A673 (cell line): ENCODE results near the gene ZIC5. TPM values are rescaled to one million over a fixed set of nuclear protein-coding genes. Genes with fewer than 3 reads are reported as not detected.

Experiments used
- BruUV-seq: library from RNA; stranded (reverse); fragments of 400-500 nt; replicated peaks from 2 replicates; lab custom pipeline; 2021; lab: Mats Ljungman, UMichigan
- CTCF ChIA-PET: fragments of 300-600 bp; sonication (Branson Sonifier 250); formaldehyde crosslinking; loops from one replicate; lab custom pipeline; 2022; ENCODE audit warnings: antibody characterized with exemption; lab: Charles Lee
- POLR2A ChIA-PET: fragments of 300-600 bp; sonication (Branson Sonifier 250); formaldehyde crosslinking; loops from one replicate; lab custom pipeline; 2022; ENCODE audit warnings: antibody characterized with exemption; ENCODE audit not compliant: low non-redundant PET; lab: Charles Lee
- DNase-seq: peaks from one replicate; pipeline ENCODE4 v3.0.0-alpha.2; 2015; ENCODE audit warnings: low spot score
- H3K27ac ChIP-seq: fragments of 200-600 bp; sonication (generic); 2 replicates; pipeline ENCODE4 v1.5.1; 2016; ENCODE audit warnings: mixed run types, low read depth, mild to moderate bottlenecking, mixed read lengths, antibody characterized with exemption, low read length; ENCODE audit not compliant: poor library complexity, severe bottlenecking
- H3K27me3 ChIP-seq: fragments of 200-600 bp; sonication (generic); replicated peaks from 2 replicates; pipeline ENCODE4 v1.6.1; 2017; ENCODE audit warnings: mixed run types, low read depth, mild to moderate bottlenecking, mixed read lengths, antibody characterized with exemption, low read length; ENCODE audit not compliant: insufficient read depth, poor library complexity
- H3K36me3 ChIP-seq: fragments of 200-600 bp; sonication (generic); 2 replicates; pipeline ENCODE4 v1.6.1; 2016; ENCODE audit warnings: mixed run types, mild to moderate bottlenecking, mixed read lengths, antibody characterized with exemption, low read length; ENCODE audit not compliant: insufficient read depth, poor library complexity, severe bottlenecking
- H3K4me1 ChIP-seq: fragments of 200-600 bp; sonication (generic); 2 replicates; pipeline ENCODE4 v1.6.1; 2017; ENCODE audit warnings: mixed run types, mild to moderate bottlenecking, mixed read lengths, antibody characterized with exemption, low read length; ENCODE audit not compliant: insufficient read depth, poor library complexity, severe bottlenecking
- H3K4me3 ChIP-seq: fragments of 200-600 bp; sonication (generic); 2 replicates; pipeline ENCODE4 v1.5.1; 2016; ENCODE audit warnings: low read depth, mixed run types, mild to moderate bottlenecking, mixed read lengths, low read length; ENCODE audit not compliant: poor library complexity, severe bottlenecking
- H3K9me3 ChIP-seq: fragments of 200-600 bp; sonication (generic); 2 replicates; pipeline ENCODE4 v1.6.1; 2016; ENCODE audit warnings: mixed run types, low read depth, mild to moderate bottlenecking, mixed read lengths, antibody characterized with exemption, low read length; ENCODE audit not compliant: poor library complexity, severe bottlenecking
- EZH2 ChIP-seq: fragments of 200-600 bp; sonication (generic); IDR thresholded peaks from 2 replicates; pipeline ENCODE4 v1.6.1; 2017; ENCODE audit warnings: borderline replicate concordance, low read depth, mild to moderate bottlenecking, mixed read lengths, antibody characterized with exemption, low read length; ENCODE audit not compliant: poor library complexity, severe bottlenecking
- intact Hi-C: fragments of 100-400 bp; cut with micrococcal nuclease; formaldehyde crosslinking; loops from one replicate; pipeline ENCODE4 v1.10.0; 2022; ENCODE audit not compliant: unreplicated experiment
- total RNA-seq: library from RNA; stranded (reverse); gene quantifications from 2 replicates; pipeline ENCODE4 v1.2.3, GENCODE V29; 2021
- TF ChIP-seq, protein P1 (sequence below): fragments of 300-800, 200-600 bp; sonication (generic); conservative IDR thresholded peaks from 2 replicates; pipeline ENCODE4 v1.5.1; 2017; ENCODE audit warnings: low read depth, mild to moderate bottlenecking, antibody characterized with exemption, low read length, moderate library complexity, mixed read lengths

Gene ZIC5
- total RNA-seq, 1 experiment from 2014 or later = 25.2 TPM

DNA sequence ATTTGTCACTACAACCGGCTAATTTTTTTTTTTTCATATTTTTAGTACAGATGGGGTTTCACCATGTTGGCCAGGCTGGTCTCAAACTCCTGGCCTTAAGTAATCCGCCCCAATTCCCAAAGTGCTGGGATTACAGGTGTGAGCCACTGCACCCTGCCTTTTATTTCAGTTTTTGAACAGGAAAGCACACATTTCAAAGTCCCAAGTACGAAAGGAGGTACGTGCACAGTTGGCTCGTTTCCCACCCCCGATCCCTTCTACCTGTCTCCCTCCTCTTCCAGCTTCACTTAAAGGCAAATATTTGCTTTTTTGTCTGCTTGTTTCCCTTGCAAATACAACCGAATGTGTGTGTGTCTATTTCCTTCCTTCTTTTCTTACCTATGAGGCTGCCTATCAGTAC, 30.5 kb downstream of the ZIC5 start:
- intact Hi-C loops = no loop called here
- DNase-seq = no peak
- Histone ChIP-seq H3K4me1 (no peaks in the 10 kb centered on the region), H3K36me3 (no peaks in the 10 kb centered on the region), H3K27me3 (no peaks in the 10 kb centered on the region), H3K27ac (no peak overlapping the region), H3K9me3 (no peaks in the 10 kb centered on the region), H3K4me3 (no peak overlapping the region)
- BruUV-seq = no TSS peak
- ChIA-PET CTCF (no interaction called here), POLR2A (no interaction called here)
- no peak for TF ChIP-seq EZH2
- TF ChIP-seq, protein P1, sequence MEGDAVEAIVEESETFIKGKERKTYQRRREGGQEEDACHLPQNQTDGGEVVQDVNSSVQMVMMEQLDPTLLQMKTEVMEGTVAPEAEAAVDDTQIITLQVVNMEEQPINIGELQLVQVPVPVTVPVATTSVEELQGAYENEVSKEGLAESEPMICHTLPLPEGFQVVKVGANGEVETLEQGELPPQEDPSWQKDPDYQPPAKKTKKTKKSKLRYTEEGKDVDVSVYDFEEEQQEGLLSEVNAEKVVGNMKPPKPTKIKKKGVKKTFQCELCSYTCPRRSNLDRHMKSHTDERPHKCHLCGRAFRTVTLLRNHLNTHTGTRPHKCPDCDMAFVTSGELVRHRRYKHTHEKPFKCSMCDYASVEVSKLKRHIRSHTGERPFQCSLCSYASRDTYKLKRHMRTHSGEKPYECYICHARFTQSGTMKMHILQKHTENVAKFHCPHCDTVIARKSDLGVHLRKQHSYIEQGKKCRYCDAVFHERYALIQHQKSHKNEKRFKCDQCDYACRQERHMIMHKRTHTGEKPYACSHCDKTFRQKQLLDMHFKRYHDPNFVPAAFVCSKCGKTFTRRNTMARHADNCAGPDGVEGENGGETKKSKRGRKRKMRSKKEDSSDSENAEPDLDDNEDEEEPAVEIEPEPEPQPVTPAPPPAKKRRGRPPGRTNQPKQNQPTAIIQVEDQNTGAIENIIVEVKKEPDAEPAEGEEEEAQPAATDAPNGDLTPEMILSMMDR = no peak

GRCh38 chr13:99938635-99939034, 32.9 kb downstream of the ZIC5 start:
- ChIA-PET POLR2A (no interaction called here), CTCF (no interaction called here)
- BruUV-seq = no TSS peak
- Histone ChIP-seq H3K27me3 (no peaks in the 10 kb centered on the region), H3K27ac (no peak overlapping the region), H3K4me3 (no peak overlapping the region), H3K9me3 (no peaks in the 10 kb centered on the region), H3K4me1 (no peaks in the 10 kb centered on the region), H3K36me3 (no peaks in the 10 kb centered on the region)
- TF ChIP-seq EZH2 = no peak
- TF ChIP-seq, protein P1 = no peak
- intact Hi-C loops = no loop called here
- DNase-seq = no peak

GRCh38 chr13:99935772-99936171, 35.8 kb downstream of the ZIC5 start:
- no peaks in the 10 kb centered on the region for H3K9me3 ChIP-seq
- H3K27ac ChIP-seq = no peak overlapping the region
- H3K4me1 ChIP-seq = no peaks in the 10 kb centered on the region
- ChIA-PET POLR2A (no interaction called here), CTCF (interaction anchor here (1.2 kb wide), 1 partner anchor 17 kb away, joined by 3 read pairs; no protein-coding TSS in a partner anchor)
- DNase-seq = no peak
- intact Hi-C loops = no loop called here
- TF ChIP-seq EZH2 = no peak
- TF ChIP-seq, protein P1 = peak; percentile 42
- no TSS peak for BruUV-seq
- no peaks in the 10 kb centered on the region for H3K36me3 ChIP-seq
- no peaks in the 10 kb centered on the region for H3K27me3 ChIP-seq
- H3K4me3 ChIP-seq = no peak overlapping the region
